NCI-H446 treated with DMSO at 0.1 percent for 48 hours (cell line): ENCODE data around the gene HINT1.
"Not testable (repeated sequence)": the region's sequence is repeated elsewhere in the genome, so short reads cannot be mapped to it uniquely, and the experiment has no call there.

Experiments
- DNase-seq: peaks from one replicate; lab custom pipeline; 2025; lab: John Stamatoyannopoulos, UW

The HINT1 gene

DNA sequence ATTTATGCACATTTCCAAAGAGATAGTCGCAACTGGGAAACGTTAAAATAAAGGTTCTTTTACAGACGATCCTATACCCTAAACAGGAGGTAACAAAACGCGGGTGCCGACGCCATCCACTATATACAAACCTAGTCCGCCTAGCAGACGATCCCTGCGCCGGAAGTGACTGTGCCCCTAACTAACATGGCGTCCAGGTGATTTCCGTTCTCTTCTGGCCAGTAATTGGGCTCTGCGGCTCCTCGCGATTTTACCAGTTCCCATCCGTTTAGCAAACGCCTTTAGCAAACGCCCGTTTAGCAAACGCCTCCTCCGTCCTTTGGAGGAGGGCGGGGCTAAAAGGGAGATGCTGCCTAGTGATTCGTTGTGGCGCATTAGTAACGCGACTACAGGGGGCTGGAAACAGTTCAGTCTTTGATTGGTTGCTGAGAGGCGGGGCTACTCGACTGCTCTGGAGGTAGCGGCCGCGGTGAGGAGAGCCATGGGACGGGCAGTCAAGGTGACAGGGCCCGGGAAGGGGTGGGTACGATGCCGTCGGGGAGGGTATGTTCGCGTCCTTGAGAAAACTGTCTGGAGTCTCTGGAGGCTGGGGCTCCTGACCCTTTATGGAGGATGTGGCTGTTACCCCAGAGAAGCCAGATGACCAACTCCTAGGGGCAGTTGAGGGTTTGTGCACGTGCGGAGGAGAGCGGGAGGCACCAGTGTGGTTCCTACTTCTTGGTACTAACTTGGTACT, 5.7 kb upstream of the HINT1 start, which contains the start of gene LYRM7:
LYRM7 (plus strand) TSS at position 405 of the 736 bp plus-strand sequence; CDS start at position 482, 77 bp downstream.
- peak; percentile 98 for DNase-seq

DNA sequence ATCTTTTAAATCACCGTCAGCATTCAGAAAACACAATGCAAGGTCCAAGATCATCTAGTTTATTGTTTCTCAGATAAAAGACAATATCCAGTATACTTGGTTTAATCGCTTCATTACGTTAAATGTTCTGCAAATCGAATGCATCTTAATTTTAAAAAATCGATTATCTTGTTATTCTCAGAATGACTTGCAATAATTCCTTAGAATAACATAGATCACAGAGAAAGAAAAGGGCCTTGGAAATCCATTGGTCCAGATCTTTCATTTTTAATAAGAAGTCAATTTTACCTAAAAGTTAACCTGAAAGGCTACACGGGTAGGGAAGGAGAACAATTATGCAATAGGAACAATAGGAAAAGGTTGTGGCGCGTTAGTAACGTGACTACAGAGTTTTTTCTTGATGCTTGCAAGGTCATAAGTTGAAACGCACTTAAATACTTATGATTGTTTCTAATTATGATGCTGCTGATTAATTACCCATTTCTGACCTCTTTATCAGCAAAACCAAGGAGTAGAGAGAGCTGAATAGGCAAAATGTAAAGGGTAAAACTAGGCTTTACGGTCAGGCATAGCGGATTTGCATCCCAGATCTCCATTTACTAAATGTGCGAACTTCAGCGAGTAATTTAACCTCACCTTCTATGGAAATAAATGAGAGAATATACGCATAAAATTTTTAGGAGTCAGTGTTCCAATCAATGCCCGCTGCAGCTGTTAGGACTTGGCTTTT, 4.9 kb upstream of the HINT1 start:
- DNase-seq = no peak

DNA sequence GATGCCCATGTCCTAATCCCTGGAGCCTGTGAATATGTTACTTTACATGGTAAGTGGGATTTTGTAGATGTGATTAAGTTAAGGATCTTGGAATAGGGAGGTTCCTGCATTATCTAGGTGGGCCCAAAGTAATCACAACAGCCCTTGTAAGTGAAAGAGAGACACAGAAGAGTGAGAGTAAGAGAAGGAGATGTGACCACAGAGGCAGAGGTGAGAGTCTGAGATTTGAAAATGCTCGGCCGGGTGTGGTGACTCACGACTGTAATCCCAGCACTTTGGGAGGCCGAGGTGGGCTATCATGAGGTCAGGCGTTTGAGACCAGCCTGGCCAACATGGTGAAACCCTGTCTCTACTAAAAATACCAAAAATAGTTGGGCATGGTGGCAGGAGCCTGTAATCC, 2.6 kb upstream of the HINT1 start:
- DNase-seq = no peak

DNA sequence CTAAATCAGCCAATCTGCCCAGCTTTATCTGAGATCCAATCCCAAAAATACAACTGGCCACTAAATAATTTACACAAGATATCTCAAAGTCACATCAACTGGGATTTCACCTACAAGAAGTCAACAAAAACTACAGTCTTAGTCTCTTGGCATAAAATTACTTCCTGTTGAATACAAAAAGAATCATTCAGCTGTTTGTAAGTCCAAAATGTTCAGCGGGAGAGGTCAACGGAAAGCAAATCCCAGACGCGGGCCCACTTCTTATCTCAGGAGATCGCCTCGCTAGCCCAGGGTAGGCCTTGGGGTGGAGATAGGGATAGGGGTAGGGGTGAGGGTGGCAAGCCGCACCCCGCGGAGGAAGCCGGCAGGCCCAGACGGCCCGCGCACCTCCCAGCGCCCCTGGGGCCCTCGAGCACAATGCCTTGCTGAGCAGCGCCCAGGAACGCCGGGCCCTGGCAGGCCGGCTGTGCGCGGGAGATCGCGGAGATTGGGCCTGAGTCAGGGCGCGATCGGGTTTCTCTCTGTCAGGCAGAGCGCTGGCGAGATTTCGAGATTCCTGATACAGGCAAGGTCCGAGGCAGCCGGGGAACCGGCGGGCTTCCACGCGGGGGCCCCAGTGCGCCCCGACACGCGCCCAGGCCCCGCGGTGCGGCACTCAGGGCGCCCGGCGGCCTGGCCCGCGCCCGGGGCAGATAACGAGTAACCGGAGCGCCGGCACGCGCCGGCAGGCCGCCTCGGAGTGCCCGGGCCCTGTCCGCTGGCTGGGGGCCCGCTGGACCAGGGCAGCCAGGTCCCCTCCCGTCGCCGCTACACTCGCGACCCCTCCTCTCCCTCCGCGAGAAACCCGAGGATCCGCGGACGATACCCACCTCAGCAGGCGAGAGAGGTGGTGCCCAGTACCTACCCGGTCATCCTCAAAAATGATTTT, 601 bp downstream of the HINT1 start:
- peak; percentile 27 for DNase-seq

DNA sequence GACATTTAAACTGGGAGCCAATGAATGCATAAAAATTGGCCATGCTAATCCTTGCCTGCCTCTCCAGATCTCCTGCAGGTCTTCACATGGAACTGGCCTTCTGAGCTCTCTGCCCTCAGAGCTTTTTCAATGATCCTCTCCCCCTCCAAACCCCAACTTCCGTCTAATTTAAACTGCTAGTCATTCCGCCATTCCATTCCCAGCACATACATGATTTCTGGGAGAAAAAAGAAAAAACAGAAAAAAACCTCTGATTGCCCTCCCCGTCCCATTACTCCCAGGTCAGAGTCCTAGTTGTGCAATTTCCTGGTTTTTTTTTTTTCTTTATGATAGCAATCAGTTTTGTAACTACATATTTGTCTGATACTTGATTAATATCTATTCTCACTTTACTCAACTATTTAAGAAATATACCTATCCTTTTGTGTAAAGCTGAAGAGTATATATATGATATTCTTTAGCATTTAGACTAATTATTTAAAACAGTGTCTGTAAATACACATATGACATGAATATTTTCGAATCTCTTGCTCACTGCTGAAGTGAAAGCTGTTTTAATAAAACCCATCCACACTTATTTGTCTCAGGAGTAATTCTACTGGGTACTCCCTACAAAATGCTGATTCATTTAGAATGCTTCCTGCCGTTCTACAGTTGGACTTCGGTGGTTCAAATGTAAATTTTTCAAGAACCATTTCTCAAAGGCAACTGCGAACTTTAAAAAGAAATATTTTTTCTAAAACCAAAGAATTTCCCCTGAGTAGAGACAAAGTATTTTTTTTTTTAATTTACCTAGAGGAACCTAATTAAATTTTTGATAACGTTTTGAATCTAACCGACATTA, 1.6 kb downstream of the HINT1 start:
- no peak for DNase-seq

DNA sequence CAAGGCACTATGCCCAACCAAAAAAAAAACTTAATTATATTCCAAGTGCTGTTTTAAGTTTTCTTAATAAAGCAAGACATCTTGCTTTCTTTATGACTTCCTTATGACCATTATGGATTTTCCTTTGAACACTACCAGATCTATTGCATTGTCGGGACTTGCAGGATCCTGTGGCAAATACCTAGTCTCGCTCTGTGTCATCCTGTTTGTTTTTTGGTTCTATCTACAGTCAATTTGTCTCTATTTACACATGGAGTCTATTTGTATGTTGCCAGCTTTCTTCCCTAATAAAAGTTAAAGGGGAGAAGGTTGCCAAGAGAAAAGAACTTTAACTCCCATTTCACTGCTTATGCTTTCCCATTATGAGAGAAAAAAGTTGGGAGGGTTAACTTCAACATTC, 4.9 kb downstream of the HINT1 start:
- no peak for DNase-seq

DNA sequence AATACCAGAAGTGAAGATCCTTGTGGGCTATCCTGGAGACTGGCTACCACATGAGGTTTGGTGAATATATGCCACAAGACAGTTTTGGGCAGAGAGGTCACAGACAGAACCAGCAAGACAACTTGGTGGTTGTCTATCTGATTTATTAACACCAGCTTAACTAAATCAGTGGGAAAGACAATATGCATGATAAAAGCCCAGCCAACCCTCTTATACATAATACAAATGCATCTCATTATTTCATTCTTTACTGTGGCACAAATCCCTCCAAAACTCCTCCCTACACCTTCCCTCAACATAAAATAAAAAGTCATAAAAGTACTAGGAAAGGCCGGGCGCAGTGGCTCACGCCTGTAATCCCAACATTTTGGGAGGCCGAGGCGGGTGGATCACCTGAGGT, 8.1 kb downstream of the HINT1 start:
- DNase-seq = no peak

DNA sequence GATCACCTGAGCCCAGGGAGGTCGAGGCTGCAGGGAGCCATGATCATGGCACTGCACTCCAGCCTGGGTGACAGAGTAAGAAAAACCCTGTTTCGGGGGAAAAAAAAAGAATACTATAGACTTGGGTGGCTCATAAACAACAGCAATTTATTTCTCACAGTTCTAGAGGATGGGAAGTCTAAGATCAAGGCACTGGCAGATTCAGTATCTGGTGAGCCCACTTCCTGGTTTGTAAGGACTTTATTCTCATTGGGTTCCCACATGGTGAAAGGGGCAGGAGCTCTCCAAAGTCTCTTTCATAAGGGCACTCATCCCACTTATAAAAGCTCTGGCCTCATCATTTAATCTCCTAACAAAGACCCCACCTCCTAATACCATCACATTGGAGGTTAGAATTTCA, 8.7 kb downstream of the HINT1 start:
- no peak for DNase-seq

DNA sequence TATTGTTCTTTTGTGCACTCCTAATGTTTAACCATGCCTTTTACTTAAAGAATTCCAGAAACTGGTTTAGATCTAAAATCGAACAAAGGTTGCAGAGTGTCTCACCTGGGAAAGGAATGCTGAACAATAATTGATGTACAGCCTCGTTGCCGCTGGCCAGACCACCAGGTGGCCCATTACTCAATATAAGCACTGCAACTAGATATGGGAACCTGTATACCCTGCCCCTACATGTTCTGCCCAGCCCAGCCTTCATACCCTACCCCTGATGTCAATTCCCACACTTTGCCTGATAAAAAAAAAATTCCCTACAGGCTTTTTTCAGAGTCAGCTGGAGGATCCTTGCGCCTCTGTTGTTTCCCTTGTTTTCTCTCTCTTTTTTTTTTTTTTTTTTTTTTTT, 13.8 kb downstream of the HINT1 start:
- DNase-seq = no peak

DNA sequence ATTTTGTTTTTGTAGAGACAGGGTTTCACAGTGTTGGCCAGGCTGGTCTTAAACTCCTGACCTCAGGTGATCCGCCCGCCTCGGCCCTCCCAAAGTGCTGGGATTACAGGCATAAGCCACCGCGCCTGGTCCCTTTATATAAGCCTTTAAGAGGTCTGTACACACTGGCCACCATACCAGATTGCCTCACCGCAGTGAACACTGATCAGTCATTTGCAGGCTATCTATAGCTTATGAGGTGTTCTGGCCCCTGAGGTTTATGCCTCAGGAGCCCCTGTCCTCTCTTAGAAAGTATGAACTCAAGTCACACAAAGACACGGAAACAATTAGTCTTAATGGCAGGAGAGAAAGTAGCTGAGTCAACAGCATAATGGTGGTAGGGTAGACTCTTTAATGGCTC, 14.6 kb downstream of the HINT1 start:
- no peak for DNase-seq

DNA sequence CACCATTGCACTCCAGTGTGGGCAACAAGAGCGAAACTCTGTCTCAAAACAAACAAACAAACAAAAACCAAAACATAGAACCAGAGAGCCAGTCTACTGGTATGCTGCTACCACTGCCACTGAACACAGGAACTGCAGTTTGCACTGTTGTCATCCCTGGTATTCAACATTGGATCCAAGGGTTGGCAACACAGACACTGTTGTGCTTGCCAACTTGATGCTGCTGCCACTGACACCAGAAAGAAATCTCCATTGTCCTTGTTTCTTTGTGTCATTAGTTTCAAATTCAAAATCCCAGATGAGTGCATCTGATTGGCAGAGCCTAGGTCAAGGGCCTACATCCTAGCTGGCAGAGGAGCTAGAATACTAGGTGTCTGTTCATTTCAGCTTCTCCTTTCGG, 16.2 kb downstream of the HINT1 start:
- no peak for DNase-seq

DNA sequence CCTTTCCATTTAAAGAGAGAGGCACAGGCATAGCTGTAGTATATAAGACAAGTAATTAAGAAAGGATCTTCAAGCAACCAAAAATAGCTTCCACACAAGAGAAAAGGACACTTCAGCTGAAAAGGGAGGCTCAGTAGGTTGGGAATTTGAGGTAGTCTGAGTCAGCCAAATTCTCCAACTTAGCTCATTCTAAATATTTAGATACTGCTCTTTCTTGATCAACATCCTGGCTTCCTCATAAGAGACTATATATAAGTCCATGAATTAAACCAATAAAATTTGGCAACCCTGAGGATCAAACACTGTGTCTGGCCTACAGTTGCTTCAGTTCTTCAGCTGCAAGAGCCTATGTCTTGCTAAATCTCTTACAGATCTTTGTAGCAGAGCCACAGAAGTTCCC, 17.8 kb downstream of the HINT1 start:
- DNase-seq = no peak

DNA sequence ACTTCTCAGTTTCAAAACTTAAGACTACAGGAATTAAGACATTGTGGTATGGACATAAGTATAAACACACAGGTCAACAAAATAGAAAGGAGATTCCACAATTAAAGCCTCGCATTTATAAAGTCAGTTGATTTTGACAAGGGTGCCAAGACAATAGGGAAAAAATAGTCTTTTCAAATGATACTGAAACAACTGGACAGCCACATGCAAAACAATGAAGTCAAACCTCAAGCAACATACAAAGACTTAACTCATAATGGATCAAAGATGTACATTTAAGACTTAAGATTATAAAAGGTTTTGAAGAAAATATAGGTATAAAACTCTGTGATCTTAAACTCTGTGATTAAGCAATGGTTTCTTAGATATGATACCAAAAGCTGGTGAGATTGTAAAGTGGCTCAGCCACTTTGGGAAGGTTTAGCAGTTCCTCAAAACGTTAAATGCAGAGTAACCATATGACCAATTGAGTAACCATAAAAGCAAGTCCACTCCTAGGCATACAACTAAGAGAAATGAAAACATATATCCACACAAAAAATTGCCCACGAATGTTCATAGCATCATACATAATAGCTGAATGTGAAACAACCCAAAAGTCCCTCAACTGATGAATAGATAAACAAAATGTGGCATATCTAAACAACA, 22.0 kb downstream of the HINT1 start:
- no peak for DNase-seq

DNA sequence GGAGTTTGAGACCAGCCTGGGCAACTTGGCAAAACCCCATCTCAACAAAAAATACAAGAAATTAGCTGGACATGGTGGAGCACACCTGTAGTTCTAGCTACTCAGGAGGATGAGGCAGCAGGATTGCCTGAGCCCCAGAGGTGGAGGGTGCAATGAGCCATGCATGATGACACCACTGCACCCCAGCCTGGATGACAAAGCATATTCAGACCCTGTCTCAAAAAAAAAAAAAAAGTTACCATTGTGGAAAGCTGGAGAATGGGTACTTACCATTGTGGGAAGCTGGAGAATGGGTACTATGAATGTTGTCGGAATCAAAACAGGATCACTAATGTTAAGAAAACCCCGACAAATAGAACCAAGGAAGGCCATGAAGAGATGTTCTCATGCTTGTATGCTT, 25.7 kb downstream of the HINT1 start:
- DNase-seq = no peak

DNA sequence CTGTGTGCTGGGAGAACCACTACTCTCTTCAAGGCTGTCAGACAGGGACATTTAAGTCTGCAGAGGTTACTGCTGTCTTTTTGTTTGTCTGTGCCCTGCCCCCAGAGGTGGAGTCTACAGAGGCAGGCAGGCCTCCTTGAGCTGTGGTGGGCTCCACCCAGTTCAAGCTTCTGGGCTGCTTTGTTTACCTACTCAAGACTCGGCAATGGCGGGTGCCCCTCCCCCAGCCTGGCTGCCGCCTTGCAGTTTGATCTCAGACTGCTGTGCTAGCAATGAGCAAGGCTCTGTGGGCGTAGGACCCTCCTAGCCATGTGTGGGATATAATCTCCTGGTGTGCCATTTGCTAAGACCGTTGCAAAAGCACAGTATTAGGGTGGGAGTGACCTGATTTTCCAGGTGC, 26.6 kb downstream of the HINT1 start:
- DNase-seq = not testable (repeated sequence)

DNA sequence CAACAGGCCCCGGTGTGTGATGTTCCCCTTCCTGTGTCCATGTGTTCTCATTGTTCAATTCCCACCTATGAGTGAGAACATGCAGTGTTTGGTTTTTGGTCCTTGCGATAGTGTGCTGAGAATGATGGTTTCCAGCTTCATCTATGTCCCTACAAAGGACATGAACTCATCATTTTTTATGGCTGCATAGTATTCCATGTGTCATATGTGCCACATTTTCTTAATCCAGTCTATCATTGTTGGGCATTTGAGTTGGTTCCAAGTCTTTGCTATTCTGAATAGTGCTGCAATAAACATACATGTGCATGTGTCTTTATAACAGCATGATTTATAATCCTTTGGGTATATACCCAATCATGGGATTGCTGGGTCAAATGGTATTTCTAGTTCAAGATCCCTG, 32.0 kb downstream of the HINT1 start:
- not testable (repeated sequence) for DNase-seq

DNA sequence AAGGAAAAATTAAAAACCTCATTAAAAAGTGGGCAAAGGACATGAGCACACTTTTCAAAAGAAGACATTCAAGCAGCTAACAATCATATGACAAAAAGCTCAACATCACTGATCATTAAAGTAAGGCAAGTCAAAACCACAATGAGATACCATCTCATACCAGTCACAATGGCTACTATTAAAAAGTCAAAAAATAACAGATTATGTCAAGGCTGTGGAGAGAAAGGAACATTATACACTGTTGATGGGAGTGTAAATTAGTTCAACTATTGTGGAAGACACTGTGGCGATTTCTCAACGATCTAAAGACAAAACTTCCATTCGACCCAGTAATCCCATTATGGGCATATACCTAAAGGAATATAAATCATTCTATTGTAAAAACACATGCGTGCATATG, 35.8 kb downstream of the HINT1 start:
- DNase-seq = no peak

DNA sequence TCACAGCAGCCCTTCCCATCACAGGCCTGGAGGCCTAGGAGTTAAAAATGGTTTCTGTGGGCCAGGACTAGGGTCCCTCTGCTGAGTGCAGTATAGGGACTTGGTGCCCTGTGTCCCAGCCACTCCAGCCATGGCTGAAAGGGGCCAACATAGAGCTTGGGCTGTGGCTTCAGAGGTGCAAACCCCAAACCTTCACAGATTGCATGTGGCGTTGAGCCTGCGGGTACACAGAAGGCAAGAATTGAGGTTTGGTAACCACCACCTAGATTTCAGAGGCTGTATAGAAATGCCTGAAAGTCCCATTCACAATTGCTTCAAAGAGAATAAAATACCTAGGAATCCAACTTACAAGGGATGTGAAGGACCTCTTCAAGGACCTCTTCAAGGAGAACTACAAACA, 37.8 kb downstream of the HINT1 start:
- DNase-seq = not testable (repeated sequence)

DNA sequence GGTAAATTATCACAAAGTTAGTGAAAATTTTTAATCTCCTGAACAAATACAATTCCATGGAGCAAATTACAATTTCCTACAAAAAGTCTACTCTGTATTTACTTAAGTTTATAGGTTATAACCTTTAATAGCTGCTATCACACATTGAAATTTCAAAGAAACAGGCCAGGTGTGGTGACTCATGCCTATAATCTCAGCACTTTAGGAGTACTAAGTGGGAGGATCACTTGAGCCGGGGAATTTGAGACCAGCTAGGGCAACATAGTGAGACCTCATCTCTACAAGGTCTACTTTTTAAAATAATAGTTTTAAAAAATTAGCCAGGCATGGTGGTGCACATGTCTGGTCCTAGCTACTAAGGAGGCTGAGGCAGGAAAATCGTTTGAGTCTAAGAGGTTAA, 50.3 kb downstream of the HINT1 start:
- DNase-seq = no peak

DNA sequence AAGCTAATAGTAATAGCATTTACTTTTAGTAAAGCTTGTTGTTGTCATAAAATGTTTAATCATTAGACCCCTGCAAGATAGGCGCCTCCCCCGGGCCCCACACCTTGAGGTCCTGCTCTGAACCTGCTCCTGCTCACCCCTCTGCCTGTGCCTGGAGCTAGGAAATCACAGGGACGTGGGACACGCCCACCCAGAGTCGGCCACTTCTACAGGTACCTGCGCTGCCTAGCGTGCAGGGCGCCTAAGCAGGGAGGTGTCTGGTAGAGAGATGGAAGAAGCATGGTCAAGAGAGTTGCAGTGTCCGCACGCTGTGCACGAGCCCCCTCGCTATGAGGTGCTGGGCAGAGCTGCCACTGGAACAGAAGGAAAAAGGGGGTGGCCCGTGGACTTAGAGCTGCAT, 52.6 kb downstream of the HINT1 start:
- DNase-seq = no peak

DNA sequence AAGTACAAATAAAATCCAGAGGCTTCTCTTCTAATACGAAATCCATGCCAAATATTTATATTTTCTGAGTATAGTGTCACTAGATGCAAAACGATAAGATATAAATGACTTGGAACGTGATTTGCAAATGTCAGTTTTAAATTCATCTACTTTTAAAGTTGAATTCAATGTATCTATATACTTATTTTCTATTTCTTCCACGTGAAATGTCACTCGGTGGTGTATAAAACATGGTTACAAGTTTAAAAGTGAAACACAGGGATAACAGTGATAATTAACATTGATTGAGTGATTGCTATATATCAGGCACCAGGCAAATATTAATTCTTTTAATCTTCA, 54.8 kb downstream of the HINT1 start:
- no peak for DNase-seq
